ENCODE results near the gene ADGRG6.

ADGRG6 gene

GRCh38 chr6:142376800-142377496 lies 75.1 kb downstream of the ADGRG6 start:
- DNase-seq (ENCODE audit: low read depth) = no peak

- no peak for DNase-seq (ENCODE audit: low read depth)
These were observed 75.7 kb downstream of the ADGRG6 start for GRCh38 chr6:142377497-142377848.

DNA sequence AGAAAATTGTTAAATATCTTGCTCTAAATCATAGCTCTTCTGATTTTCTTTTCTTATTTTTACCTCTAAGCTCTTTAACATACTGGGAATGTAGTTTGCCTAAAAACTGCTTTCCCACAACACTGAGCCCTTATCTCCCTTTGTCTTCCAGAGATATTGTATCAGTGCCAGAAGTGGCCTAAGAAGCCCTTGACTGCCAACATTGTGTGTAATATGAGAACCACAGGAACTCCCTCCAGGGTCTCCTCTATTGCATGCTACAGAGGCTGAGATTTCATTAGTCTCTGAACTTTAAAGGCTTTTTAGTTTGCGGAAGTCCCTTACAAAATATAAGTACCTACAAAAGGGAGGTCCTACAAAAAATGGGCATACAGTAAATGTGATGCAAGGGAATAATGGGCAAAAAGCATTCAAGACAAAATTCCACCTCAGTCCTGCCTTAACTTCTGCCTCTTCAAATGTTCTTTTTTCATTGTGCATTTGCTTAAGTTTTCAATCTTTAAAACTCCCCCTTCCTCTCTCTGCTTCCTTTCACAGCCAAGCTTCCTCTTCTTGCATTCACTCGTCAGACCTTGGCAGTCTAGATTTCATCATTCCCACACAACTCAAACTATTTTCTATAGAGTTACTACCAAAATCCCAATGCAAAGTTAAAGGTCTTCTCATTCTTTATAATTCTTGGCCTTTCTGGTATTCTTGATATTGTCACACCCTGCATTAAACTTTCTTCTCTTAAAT lies 76.5 kb downstream of the ADGRG6 start:
- peak; percentile 53 for DNase-seq (ENCODE audit: low read depth)

- no peak for DNase-seq (ENCODE audit: low read depth)
These were observed 78.8 kb downstream of the ADGRG6 start for GRCh38 chr6:142380626-142381025.

GRCh38 chr6:142381181-142381580 lies 79.4 kb downstream of the ADGRG6 start:
- no peak for DNase-seq (ENCODE audit: low read depth)

DNA sequence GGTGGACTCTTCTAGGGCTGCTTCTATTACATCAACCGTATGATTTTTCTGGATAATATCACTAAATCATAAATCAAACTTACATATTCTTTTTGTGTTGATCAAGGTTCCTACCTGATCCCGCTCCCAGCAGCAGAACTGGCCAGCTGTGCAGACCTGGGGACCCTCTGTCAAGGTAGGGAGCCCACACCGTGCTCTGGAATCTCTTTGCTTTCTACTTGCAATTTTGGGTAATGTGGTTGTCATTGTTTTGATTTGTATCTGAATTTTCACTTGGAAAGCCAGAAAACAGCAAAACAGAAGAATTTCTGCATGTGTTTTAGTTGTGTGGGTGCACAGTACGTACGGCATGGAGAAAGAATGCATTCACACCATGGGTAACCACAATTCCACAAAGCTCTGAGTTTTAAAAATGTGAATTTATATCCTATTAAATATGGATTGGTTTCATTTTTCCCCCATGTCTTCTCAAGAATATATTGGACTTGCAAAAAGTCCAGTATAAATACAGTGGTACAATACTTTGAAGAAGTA lies 80.1 kb downstream of the ADGRG6 start:
- no peak for DNase-seq (ENCODE audit: low read depth)

DNA sequence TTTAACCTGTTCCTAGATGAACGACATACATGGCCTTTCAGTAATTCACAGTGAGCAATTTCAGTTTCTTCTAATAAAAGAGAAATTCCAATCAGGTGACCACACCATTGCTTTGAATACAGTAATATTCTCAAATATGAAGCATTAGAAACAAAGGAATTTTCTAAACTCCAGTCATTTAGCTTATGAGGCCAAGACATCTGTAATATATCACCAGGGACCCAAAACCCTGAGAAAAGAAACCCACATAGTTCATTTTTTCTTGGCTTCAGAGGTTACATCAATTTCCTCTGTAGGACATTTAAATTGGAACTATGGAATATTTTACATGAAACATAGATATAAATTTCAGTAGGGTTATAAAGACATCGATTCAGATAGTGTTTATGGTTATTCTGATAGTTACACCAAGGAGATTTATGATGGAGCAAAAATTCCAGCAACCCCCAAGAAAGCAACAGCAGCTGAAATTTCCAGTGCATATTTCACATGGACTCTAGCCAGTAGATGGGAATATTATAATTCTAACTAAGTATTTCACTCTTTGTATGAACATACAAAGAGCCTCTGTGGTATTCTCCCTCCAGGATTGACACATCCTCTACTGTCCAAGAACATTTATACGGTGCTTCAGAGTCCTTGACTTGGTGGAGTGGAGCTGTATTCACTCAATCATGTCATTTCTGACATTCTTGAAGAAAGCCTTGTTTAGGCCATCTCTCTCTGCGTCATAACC lies 82.9 kb downstream of the ADGRG6 start:
- no peak for DNase-seq (ENCODE audit: low read depth)

DNA sequence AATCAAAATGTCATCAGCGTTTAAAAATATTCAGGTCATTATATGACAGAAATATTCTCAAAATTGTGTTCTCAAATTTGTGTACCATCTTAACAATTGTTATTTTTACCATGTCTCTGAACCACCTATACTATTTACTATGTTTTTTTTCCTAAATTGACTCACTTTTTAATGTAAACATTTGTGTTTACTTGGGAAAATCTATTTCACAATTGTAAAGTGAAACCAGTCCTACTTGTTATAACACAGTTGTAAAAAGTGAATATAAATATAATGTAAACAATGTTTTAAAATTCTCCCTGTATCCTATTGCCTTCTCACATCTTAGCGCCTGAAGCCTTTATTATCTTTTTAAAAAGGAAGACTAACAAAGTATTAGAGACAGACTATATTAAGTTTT lies 83.5 kb downstream of the ADGRG6 start:
- DNase-seq (ENCODE audit: low read depth) = no peak

- DNase-seq (ENCODE audit: low read depth) = no peak
These were observed 84.8 kb downstream of the ADGRG6 start for GRCh38 chr6:142386657-142387056.

GRCh38 chr6:142387997-142388815 lies 86.4 kb downstream of the ADGRG6 start:
- peak; percentile 40 for DNase-seq (ENCODE audit: low read depth)

- no peak for DNase-seq (ENCODE audit: low read depth)
These were observed 93.5 kb downstream of the ADGRG6 start for GRCh38 chr6:142395266-142395665.

GRCh38 chr6:142395768-142396231 lies 94.0 kb downstream of the ADGRG6 start:
- no peak for DNase-seq (ENCODE audit: low read depth)

GRCh38 chr6:142398353-142398752 lies 96.5 kb downstream of the ADGRG6 start:
- DNase-seq (ENCODE audit: low read depth) = no peak

DNA sequence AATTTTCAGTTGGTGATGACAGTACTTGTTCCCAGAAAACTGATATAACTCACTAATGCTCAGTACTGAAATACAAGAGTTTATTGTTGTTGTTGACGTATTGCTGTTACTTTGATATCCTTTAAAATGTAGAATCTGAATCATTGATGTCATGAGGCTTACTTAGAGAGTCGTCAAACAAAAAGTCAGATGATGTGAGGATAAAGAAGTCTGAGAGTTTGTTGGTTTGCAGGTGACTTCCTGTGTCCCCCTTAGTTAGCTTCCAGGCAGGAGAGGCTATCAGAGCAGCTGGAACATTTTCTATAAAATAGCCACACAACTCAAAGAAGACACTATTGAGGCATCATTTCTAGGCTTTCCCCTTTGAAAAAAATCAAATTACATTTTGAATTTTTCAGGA lies 97.9 kb downstream of the ADGRG6 start:
- DNase-seq (ENCODE audit: low read depth) = no peak

GRCh38 chr6:142400495-142400894 lies 98.7 kb downstream of the ADGRG6 start:
- DNase-seq (ENCODE audit: low read depth) = peak; percentile 34

GRCh38 chr6:142401838-142402237 lies 100.0 kb downstream of the ADGRG6 start:
- DNase-seq (ENCODE audit: low read depth) = no peak

DNA sequence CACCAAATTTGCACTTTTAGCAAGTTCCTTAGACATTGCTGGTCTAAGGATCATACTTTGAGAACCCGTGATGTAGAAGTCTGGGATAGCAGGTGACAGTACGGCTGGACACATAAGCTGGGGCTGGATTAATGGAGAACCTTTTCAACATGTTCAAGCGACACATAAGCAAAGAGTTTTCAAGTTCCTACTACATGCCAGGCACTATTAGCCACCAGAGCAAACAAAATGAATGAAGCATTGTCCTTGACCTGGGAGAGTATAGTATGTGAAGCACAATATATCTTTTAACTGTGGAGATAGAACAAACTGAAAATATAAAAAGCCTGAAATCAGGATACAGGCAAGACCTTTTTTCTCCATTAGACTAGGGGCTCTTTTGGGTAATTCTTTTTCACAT lies 102.9 kb downstream of the ADGRG6 start:
- DNase-seq (ENCODE audit: low read depth) = no peak

DNA sequence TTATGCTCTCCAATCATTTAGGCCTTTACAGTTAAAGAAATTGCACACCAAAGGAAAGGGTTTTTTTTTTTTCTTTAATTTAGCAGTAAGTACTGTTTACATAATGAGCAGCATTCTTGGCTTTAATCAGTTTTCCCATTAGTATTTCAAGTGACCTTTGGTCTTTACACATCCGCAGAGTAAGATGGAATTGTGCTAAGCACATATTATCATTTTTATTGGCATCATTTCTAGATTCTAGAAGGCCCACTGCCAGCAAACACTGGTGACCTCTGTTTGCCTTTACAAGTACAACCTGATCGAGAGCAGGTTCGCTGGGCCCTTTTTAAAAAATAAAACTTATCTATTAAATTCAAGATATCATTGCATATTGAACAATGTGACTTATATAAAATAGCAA lies 104.3 kb downstream of the ADGRG6 start:
- DNase-seq (ENCODE audit: low read depth) = no peak

- DNase-seq (ENCODE audit: low read depth) = no peak
These were observed 106.0 kb downstream of the ADGRG6 start for GRCh38 chr6:142407685-142408273.

- no peak for DNase-seq (ENCODE audit: low read depth)
These were observed 106.6 kb downstream of the ADGRG6 start for GRCh38 chr6:142408409-142408808.

GRCh38 chr6:142409794-142410193 lies 108.0 kb downstream of the ADGRG6 start:
- DNase-seq (ENCODE audit: low read depth) = no peak
